CD14-positive monocyte (primary cell): ENCODE measurements around the gene TPPP. TPM values are rescaled to one million over a fixed set of nuclear protein-coding genes. Genes with fewer than 3 reads are reported as not detected.
"Not testable (repeated sequence)": the region's sequence is repeated elsewhere in the genome, so short reads cannot be mapped to it uniquely, and the experiment has no call there.

Source experiments
- DNase-seq, 3 donors: peaks; one replicate each; pipeline ENCODE4 v3.0.0-alpha.2; 2011 to 2022
- H2AFZ ChIP-seq: 2 replicates; pipeline ENCODE4 v1.6.0; 2012; ENCODE audit warnings: mild to moderate bottlenecking, low read depth, low read length, inconsistent platforms; ENCODE audit not compliant: insufficient read depth, poor library complexity, severe bottlenecking
- H3K27ac ChIP-seq, 2 donors: 1 replicate in 1 of 2; 2 replicates in 1 of 2; pipeline ENCODE4 v1.5.1; 2012 to 2013; ENCODE audit warnings: low read length in 2 of 2, control low read depth in 1 of 2, inconsistent platforms in 1 of 2, low read depth in 1 of 2, mild to moderate bottlenecking in 1 of 2
- H3K27me3 ChIP-seq, 2 donors: one replicate each; pipeline versions ENCODE4 v1.6.0 to v1.6.1; 2011 to 2013; ENCODE audit warnings: low read length in 2 of 2; ENCODE audit not compliant: control insufficient read depth in 2 of 2, insufficient read depth in 2 of 2
- H3K36me3 ChIP-seq, 2 donors: replicated peaks in 1 of 2; 1 replicate in 1 of 2; 2 replicates in 1 of 2; pipeline versions ENCODE4 v1.5.1 to v1.6.1; 2012 to 2013; ENCODE audit warnings: low read length in 2 of 2, control low read depth in 1 of 2, inconsistent platforms in 1 of 2, mild to moderate bottlenecking in 1 of 2; ENCODE audit not compliant: insufficient read depth in 2 of 2, control insufficient read depth in 1 of 2
- H3K4me1 ChIP-seq, 2 donors: 1 replicate in 1 of 2; 2 replicates in 1 of 2; pipeline versions ENCODE4 v1.5.1 to v1.6.1; 2012 to 2013; ENCODE audit warnings: low read length in 2 of 2, control low read depth in 1 of 2, inconsistent platforms in 1 of 2, mild to moderate bottlenecking in 1 of 2, moderate library complexity in 1 of 2; ENCODE audit not compliant: insufficient read depth in 2 of 2, control insufficient read depth in 1 of 2
- H3K4me2 ChIP-seq: replicated peaks from 2 replicates; pipeline ENCODE3; 2012; ENCODE audit warnings: low read length, moderate library complexity, mild to moderate bottlenecking; ENCODE audit not compliant: poor library complexity, severe bottlenecking; ENCODE audit errors: extremely low read depth
- H3K4me3 ChIP-seq, 3 experiments: fragments of 200-600 bp in 1 of 3; sonication (generic) in 1 of 3; replicated peaks in 1 of 3; 1 replicate in 2 of 3; 2 replicates in 1 of 3; pipeline ENCODE4 v1.5.1; 2011 to 2013; ENCODE audit warnings: low read length in 3 of 3, mild to moderate bottlenecking in 3 of 3, control low read depth in 2 of 3, low read depth in 2 of 3, inconsistent platforms in 1 of 3, moderate library complexity in 1 of 3
- H3K79me2 ChIP-seq: 2 replicates; pipeline ENCODE4 v1.6.0; 2012; ENCODE audit warnings: mild to moderate bottlenecking, control low read depth, inconsistent platforms, low read length, moderate library complexity; ENCODE audit not compliant: insufficient read depth
- H3K9ac ChIP-seq: 2 replicates; pipeline ENCODE4 v1.6.0; 2017; ENCODE audit warnings: low read length, mild to moderate bottlenecking; ENCODE audit not compliant: insufficient read depth, poor library complexity, severe bottlenecking
- H3K9me3 ChIP-seq, 2 donors: replicated peaks in 1 of 2; 1 replicate in 1 of 2; 2 replicates in 1 of 2; pipeline versions ENCODE4 v1.5.1 to v1.6.1; 2012 to 2013; ENCODE audit warnings: low read length in 2 of 2, control low read depth in 1 of 2; ENCODE audit not compliant: control insufficient read depth in 1 of 2, insufficient read depth in 1 of 2
- H4K20me1 ChIP-seq: 2 replicates; pipeline ENCODE4 v1.6.0; 2012; ENCODE audit warnings: mild to moderate bottlenecking, low read length, control low read depth, moderate library complexity; ENCODE audit not compliant: insufficient read depth
- H3K27ac Mint-ChIP-seq, 7 donors: one replicate each; pipeline ENCODE4 v1.8.0; 2020; ENCODE audit warnings: mild to moderate bottlenecking in 7 of 7, mixed read lengths in 7 of 7, moderate library complexity in 6 of 7, inconsistent platforms in 2 of 7
- H3K27me3 Mint-ChIP-seq, 3 donors: one replicate each; pipeline ENCODE4 v1.8.0; 2021 to 2022; ENCODE audit warnings: low read depth in 3 of 3, mild to moderate bottlenecking in 3 of 3, mixed read lengths in 3 of 3, moderate library complexity in 3 of 3, inconsistent platforms in 1 of 3
- H3K36me3 Mint-ChIP-seq, 2 donors: one replicate each; pipeline ENCODE4 v1.8.0; 2020; ENCODE audit warnings: mixed read lengths in 2 of 2, inconsistent platforms in 1 of 2, mild to moderate bottlenecking in 1 of 2
- H3K4me1 Mint-ChIP-seq: one replicate; pipeline ENCODE4 v1.8.0; 2020; ENCODE audit warnings: mild to moderate bottlenecking, mixed read lengths
- H3K4me3 Mint-ChIP-seq, 2 donors: one replicate each; pipeline ENCODE4 v1.8.0; 2020; ENCODE audit warnings: mild to moderate bottlenecking in 2 of 2, mixed read lengths in 2 of 2, moderate library complexity in 1 of 2
- H3K9me3 Mint-ChIP-seq, 7 donors: one replicate each; pipeline ENCODE4 v1.8.0; 2020 to 2022; ENCODE audit warnings: mixed read lengths in 7 of 7, mild to moderate bottlenecking in 6 of 7, moderate library complexity in 6 of 7, inconsistent platforms in 2 of 7
- WGBS: methylation state at CpG from one replicate; pipeline ENCODE4 v1.1.5; 2013; ENCODE audit warnings: missing lambda C conversion rate; ENCODE audit not compliant: insufficient coverage; 5-methylcytosine and 5-hydroxymethylcytosine counted together
- intact Hi-C, 2 donors: fragments of 100-400 bp; cut with micrococcal nuclease; formaldehyde crosslinking; loops; one replicate each; pipeline versions ENCODE4 v1.15.0 to v1.15.1; 2023
- polyA plus RNA-seq, 3 donors: library from polyadenylated mRNA; depleted of rRNA in 1 of 3; unstranded in 2 of 3; stranded (reverse) in 1 of 3; fragments of 300-500 nt in 2 of 3; fragments of >200 nt in 1 of 3; fragmentation: Illumina TruSeq in 2 of 3; gene quantifications; 1 replicate in 2 of 3; 2 replicates in 1 of 3; pipeline ENCODE4 v1.2.3, GENCODE V29; 2012 to 2021

The TPPP gene
- polyA plus RNA-seq, 3 donors: 0.02 to 0.17 (median 0.06) TPM

DNA sequence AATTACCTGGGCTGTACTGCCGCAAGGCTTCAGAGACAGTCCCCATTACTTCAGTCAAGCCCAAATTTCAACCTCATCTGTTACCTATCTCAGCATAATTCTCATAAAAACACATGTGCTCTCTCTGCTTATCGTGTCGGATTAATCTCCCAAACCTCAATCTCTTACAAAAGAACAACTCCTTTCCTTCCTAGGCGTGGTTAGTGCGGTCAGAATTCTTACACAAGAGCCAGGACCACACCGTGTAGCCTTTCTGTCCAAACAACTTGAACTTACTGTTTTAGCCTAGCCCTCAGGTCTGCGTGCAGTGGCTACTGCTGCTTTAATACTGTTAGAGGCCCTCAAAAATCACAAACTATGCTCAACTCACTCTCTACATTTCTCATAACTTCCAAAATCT, 13.0 kb upstream of the TPPP start:
- H3K27ac Mint-ChIP-seq, H3K9ac ChIP-seq, H3K36me3 ChIP-seq, H3K9me3 ChIP-seq, H3K4me1 Mint-ChIP-seq, H3K4me2 ChIP-seq, H3K4me3 Mint-ChIP-seq, H3K27ac ChIP-seq, H3K36me3 Mint-ChIP-seq, H3K4me3 ChIP-seq, H2AFZ ChIP-seq, H3K79me2 ChIP-seq, H4K20me1 ChIP-seq, H3K4me1 ChIP-seq, intact Hi-C loops, DNase-seq: not testable (repeated sequence)
- Mint-ChIP-seq H3K27me3 (peaks cover 15 to 20% (median 18%) of the 10 kb centered on the region in 3 donors), H3K9me3 (peaks cover 0 to 10% (median 5%) of the 10 kb centered on the region in 7 donors)
- WGBS: 15% methylated on average over 7 of the region's 7 CpGs
- H3K27me3 ChIP-seq: peaks cover 5 to 24% of the 10 kb centered on the region in 2 donors

DNA sequence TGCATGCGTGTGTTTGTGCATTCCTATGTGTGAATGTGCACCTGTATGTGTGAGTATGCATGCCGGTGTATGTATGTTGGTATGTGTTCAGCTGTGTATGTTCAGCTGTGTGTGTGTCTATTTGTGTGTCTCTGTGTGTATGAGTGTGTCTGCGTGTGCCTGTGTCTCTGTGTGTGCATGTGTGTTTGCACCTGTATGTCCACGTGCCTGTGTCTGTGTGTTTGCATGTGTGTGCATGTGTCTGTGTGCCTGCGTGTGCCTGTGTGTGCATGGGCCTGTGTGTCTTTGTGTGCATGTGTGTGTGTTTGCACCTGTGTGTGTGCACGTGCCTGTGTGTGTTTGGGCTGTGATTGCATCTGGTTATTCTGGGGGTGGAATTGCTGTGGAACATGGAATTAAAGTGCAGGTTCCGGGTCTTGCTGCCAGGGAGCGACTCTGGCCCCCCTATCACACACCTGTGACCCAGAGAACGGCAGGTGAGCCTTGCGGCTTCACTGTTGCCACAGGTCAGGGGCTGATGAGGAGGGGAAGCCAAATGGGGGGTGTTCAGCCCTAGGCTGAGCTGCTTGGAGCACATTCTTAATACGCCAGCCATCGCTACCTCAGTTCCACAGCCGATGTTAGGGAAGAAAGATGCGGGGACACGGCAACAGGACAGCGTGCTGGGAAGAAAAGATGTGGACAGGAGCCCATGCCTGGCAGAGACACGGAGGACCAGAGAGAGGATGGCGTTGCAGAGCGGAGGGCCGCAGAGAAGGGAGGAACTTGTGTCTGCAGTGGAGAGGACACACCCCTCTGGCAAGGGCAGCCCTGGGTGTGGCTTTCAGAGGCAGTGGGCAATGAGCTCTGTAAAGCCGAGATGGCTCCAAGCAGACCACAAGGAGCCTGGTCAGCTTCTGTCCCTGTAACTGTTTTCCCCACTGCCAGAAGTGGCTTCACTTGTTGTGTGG, 3.9 kb upstream of the TPPP start:
- H3K9ac ChIP-seq, H3K4me3 ChIP-seq, DNase-seq, H3K27ac ChIP-seq, H3K4me2 ChIP-seq, H2AFZ ChIP-seq, H3K9me3 ChIP-seq, H3K4me1 Mint-ChIP-seq, H3K36me3 Mint-ChIP-seq, H3K27ac Mint-ChIP-seq, H3K9me3 Mint-ChIP-seq, H4K20me1 ChIP-seq, H3K4me1 ChIP-seq, H3K79me2 ChIP-seq, intact Hi-C loops, H3K36me3 ChIP-seq: not testable (repeated sequence)
- H3K27me3 ChIP-seq: peaks cover 9 to 41% of the 10 kb centered on the region in 2 donors
- Mint-ChIP-seq H3K27me3 (peaks cover 16 to 60% (median 31%) of the 10 kb centered on the region in 3 donors), H3K4me3 (peak overlapping the region in 1 of 2 donors; percentile 39)
- WGBS: 54% methylated on average over 5 of the region's 21 CpGs

DNA sequence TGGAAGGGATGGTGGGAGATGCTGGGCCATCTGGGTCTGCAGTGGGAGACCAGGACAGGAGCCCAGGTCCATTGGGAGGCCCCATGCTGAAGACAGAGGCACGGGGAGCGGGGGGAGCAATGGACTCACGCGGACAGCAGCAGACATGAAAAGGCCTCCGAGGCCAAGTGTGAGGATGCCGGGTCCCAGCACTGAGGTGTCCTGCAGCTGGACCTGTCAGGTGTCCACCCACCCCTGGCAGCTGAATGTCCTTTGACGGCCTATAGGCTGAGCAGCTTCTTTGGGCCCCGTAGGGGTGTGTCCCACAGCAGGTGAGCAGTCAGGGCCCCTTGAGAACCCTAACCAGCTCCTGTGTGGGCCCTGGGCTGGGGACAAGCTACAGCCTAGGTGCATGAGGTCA, 3.0 kb upstream of the TPPP start:
- H4K20me1 ChIP-seq, H3K27ac Mint-ChIP-seq, DNase-seq, H3K27ac ChIP-seq, intact Hi-C loops, H3K36me3 Mint-ChIP-seq, H3K9me3 Mint-ChIP-seq, H2AFZ ChIP-seq, H3K4me3 Mint-ChIP-seq, H3K9me3 ChIP-seq, H3K36me3 ChIP-seq, H3K4me1 Mint-ChIP-seq, H3K9ac ChIP-seq, H3K4me3 ChIP-seq, H3K4me1 ChIP-seq, H3K4me2 ChIP-seq, H3K79me2 ChIP-seq: not testable (repeated sequence)
- peaks cover 13 to 62% (median 32%) of the 10 kb centered on the region in 3 donors for H3K27me3 Mint-ChIP-seq
- WGBS: no CpG with 5 or more reads among the region's 8 CpGs
- H3K27me3 ChIP-seq: peaks cover 7 to 36% of the 10 kb centered on the region in 2 donors

DNA sequence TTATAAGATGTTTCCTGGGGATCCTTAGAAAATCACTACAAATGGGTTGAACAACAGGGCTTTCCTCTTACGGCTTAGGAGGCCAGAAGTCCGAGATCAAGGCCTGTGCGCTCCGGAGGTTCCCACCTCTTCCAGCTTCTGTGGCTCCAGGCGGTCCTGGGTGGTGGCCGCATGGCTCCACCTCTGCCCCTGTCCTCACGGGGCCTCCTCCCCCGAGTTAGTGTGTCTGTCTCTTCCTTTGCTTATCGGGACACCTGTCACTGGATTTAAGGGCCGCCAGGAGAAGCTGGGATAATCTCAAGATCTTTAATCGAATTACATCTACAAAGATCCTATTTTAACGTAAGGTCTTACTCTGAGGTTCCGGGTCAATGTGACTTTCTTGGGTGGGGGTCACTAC, 2.3 kb upstream of the TPPP start:
- peaks cover 7 to 32% of the 10 kb centered on the region in 2 donors for H3K27me3 ChIP-seq
- H4K20me1 ChIP-seq, H3K4me3 Mint-ChIP-seq, H3K27ac Mint-ChIP-seq, H3K9me3 ChIP-seq, H3K4me2 ChIP-seq, H3K4me1 Mint-ChIP-seq, H3K4me3 ChIP-seq, H3K36me3 ChIP-seq, H3K36me3 Mint-ChIP-seq, H3K79me2 ChIP-seq, H3K4me1 ChIP-seq, intact Hi-C loops, DNase-seq, H3K27ac ChIP-seq, H3K9me3 Mint-ChIP-seq, H2AFZ ChIP-seq, H3K9ac ChIP-seq: not testable (repeated sequence)
- peaks cover 12 to 60% (median 29%) of the 10 kb centered on the region in 3 donors for H3K27me3 Mint-ChIP-seq
- no CpG with 5 or more reads among the region's 13 CpGs for WGBS
